ENCODE measurements around the gene ATP5F1D. TPM values are rescaled to one million over a fixed set of nuclear protein-coding genes. Genes with fewer than 3 reads are reported as not detected.
A peak's percentile ranks its signal among the peaks of the same experiment; 100 is the strongest.

Gene ATP5F1D
- total RNA-seq, 1 donor from 2014 or later: 167 TPM

DNA sequence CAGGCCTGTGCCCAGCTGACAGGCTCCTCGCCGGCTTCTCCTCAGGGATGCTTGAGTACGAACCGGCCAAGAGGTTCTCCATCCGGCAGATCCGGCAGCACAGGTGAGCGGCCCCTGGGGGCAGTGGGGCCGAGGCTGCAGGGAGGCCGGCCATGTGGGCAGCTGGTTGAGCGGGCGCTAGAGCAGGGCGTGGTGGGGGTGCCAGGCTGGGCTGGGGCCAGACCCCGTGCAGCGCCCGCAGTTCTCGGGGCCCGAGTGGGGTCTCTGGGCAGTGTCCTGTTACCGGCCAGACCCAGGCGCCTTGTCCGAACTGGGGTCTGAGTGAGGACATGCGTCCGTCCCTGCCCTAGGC, 19.7 kb upstream of the ATP5F1D start:
- DNase-seq (ENCODE audit: extremely low spot score, unreplicated experiment): no peak
- H3K4me3 Mint-ChIP-seq (ENCODE audit: unreplicated experiment): no peak overlapping the region
- no peaks in the 10 kb centered on the region for H3K9me3 Mint-ChIP-seq (ENCODE audit: unreplicated experiment)
- H3K36me3 Mint-ChIP-seq (ENCODE audit: unreplicated experiment): peaks cover 2% of the 10 kb centered on the region
- TF ChIP-seq, protein P1, sequence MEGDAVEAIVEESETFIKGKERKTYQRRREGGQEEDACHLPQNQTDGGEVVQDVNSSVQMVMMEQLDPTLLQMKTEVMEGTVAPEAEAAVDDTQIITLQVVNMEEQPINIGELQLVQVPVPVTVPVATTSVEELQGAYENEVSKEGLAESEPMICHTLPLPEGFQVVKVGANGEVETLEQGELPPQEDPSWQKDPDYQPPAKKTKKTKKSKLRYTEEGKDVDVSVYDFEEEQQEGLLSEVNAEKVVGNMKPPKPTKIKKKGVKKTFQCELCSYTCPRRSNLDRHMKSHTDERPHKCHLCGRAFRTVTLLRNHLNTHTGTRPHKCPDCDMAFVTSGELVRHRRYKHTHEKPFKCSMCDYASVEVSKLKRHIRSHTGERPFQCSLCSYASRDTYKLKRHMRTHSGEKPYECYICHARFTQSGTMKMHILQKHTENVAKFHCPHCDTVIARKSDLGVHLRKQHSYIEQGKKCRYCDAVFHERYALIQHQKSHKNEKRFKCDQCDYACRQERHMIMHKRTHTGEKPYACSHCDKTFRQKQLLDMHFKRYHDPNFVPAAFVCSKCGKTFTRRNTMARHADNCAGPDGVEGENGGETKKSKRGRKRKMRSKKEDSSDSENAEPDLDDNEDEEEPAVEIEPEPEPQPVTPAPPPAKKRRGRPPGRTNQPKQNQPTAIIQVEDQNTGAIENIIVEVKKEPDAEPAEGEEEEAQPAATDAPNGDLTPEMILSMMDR (IDR thresholded peaks at IDR 0.05): no peak
- peaks cover 6% of the 10 kb centered on the region for H3K4me1 Mint-ChIP-seq (ENCODE audit: unreplicated experiment)
- H3K27me3 Mint-ChIP-seq (ENCODE audit: unreplicated experiment): no peaks in the 10 kb centered on the region
- H3K27ac Mint-ChIP-seq (ENCODE audit: unreplicated experiment): no peak overlapping the region

DNA sequence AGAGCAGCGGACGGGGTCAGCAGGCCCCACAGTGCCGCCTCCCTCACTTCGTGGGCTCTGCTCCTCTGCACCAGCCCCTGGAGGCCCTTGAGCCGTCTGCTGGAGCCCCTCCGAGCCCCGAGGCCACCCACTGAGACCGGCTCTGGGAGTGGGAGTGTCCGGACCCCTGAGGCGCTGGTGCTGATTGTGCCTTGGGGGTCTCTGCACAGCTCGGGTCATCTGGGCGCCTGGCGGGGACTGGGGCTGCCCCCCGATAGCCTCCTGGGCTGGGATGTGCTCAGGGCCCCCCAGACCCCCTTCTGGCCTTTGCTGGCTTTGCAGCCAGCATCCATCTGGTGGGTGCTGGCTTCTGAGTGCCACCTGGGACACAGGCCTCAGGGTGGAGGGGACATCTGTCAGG, 19.2 kb upstream of the ATP5F1D start:
- H3K4me3 Mint-ChIP-seq (ENCODE audit: unreplicated experiment): no peak overlapping the region
- H3K4me1 Mint-ChIP-seq (ENCODE audit: unreplicated experiment): peaks cover 6% of the 10 kb centered on the region
- TF ChIP-seq, protein P1 (IDR thresholded peaks at IDR 0.05): no peak
- H3K27me3 Mint-ChIP-seq (ENCODE audit: unreplicated experiment): no peaks in the 10 kb centered on the region
- no peaks in the 10 kb centered on the region for H3K9me3 Mint-ChIP-seq (ENCODE audit: unreplicated experiment)
- DNase-seq (ENCODE audit: extremely low spot score, unreplicated experiment): no peak
- H3K36me3 Mint-ChIP-seq (ENCODE audit: unreplicated experiment): peaks cover 2% of the 10 kb centered on the region
- H3K27ac Mint-ChIP-seq (ENCODE audit: unreplicated experiment): no peak overlapping the region

DNA sequence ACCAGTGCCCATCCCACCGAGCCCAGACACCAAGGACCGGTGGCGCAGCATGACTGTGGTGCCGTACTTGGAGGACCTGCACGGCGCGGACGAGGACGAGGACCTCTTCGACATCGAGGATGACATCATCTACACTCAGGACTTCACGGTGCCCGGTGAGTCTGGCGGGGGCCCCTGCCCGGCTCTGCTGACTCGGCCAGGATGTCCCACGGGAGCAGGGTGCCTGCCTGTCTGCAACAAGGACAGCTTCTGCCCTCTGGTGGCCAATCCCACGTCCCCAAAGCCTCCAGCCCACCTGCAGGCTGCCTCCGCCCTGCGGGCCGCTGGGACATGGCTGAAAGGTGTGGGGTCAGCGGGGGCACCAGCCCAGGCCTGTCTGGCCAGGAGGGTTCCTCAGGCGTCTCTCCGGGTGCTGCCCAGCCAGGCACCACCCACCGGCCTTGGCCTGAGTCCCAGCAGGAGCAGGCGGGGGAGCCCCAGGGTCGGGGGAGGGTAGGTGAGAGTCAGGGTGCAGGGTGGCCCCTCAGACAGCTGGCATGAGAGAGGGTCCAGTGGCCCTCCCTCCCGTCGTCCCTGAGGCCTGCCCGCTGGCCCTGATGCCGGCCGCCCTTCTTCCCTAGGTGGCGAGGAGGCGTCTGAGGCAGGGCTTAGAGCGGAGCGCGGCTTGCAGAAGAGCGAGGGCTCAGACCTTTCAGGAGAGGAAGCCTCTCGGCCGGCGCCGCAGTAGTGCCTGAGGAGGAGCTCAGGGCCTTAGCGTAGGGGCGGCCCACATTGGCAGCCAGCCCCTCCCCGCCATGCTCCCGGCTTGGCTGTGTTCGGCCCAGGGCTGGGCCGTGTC, 18.3 kb upstream of the ATP5F1D start:
- peaks cover 2% of the 10 kb centered on the region for H3K36me3 Mint-ChIP-seq (ENCODE audit: unreplicated experiment)

DNA sequence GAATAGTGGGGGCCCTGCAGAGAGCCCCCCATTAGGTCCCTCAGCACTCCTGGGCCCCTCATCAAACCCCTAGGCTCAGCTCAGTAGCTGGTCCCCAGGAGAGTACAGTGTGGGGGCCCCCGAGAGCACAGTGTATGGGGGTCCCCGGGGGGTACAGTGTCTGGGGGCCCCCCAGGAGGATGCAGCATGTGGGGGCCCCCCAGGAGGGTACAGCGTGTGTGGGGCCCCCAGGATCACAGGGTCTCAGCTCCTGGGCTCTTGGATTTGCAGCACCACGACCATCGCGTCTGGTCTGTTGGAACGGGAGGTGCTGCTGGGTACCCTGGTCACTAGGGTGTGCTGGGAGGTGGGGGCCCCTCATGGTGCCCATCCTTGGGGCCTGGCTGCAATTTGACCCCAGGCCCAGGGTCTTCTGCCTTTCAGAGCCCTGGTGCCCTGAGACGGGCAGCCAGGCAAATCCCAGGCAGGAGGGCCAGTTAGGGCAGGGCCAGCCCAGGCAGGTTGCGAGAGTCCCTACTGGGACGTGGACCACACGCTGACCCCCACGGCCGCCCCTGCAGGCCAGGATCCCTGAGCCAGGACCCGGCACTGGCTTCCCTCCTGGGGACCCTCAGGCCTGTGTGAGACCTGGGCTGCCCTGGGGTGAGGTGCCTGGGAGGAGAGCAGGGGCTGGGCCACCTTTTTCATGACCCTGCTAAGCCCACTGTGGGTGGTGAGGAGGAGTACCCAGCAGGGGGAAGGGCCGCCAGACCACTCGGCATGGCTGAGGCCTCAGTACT, 17.3 kb upstream of the ATP5F1D start:
- H3K9me3 Mint-ChIP-seq (ENCODE audit: unreplicated experiment): no peaks in the 10 kb centered on the region
- H3K27me3 Mint-ChIP-seq (ENCODE audit: unreplicated experiment): no peaks in the 10 kb centered on the region
- no peak for DNase-seq (ENCODE audit: extremely low spot score, unreplicated experiment)
- no peak overlapping the region for H3K27ac Mint-ChIP-seq (ENCODE audit: unreplicated experiment)
- H3K4me3 Mint-ChIP-seq (ENCODE audit: unreplicated experiment): no peak overlapping the region
- TF ChIP-seq, protein P1 (IDR thresholded peaks at IDR 0.05): no peak
- peaks cover 3% of the 10 kb centered on the region for H3K4me1 Mint-ChIP-seq (ENCODE audit: unreplicated experiment)
- H3K36me3 Mint-ChIP-seq (ENCODE audit: unreplicated experiment): peaks cover 2% of the 10 kb centered on the region

More for the DNA sequence above, 18.3 kb upstream of the ATP5F1D start:
- Mint-ChIP-seq H3K9me3 (ENCODE audit: unreplicated experiment) (no peaks in the 10 kb centered on the region), H3K27ac (ENCODE audit: unreplicated experiment) (no peak overlapping the region), H3K4me3 (ENCODE audit: unreplicated experiment) (no peak overlapping the region), H3K27me3 (ENCODE audit: unreplicated experiment) (no peaks in the 10 kb centered on the region), H3K4me1 (ENCODE audit: unreplicated experiment) (peaks cover 4% of the 10 kb centered on the region)
- no peak for DNase-seq (ENCODE audit: extremely low spot score, unreplicated experiment)
- TF ChIP-seq, protein P1 (IDR thresholded peaks at IDR 0.05): peak; percentile 49

DNA sequence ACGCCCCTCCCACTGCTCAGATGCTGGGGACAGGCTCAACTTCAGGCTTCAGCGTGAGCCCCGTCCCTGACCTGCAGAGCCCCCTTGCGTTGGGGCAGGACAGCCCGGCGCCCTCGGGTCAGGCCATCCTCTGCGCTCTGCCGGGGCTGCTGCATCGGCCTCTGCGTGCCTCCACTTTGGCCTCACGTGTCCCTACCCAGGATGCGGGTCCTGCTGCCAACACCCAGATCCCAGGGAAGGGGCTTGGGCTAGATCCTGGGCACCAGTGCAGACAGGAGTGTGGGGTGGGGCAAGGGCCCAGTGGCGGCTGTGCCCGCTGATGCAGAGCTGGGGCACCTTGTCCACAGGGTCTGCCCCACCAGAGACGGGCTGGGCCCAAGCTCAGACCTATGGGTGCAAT, 16.7 kb upstream of the ATP5F1D start:
- H3K27ac Mint-ChIP-seq (ENCODE audit: unreplicated experiment): no peak overlapping the region
- TF ChIP-seq, protein P1 (IDR thresholded peaks at IDR 0.05): no peak
- peaks cover 3% of the 10 kb centered on the region for H3K4me1 Mint-ChIP-seq (ENCODE audit: unreplicated experiment)
- no peaks in the 10 kb centered on the region for H3K27me3 Mint-ChIP-seq (ENCODE audit: unreplicated experiment)
- peaks cover 2% of the 10 kb centered on the region for H3K36me3 Mint-ChIP-seq (ENCODE audit: unreplicated experiment)
- no peaks in the 10 kb centered on the region for H3K9me3 Mint-ChIP-seq (ENCODE audit: unreplicated experiment)
- H3K4me3 Mint-ChIP-seq (ENCODE audit: unreplicated experiment): no peak overlapping the region
- no peak for DNase-seq (ENCODE audit: extremely low spot score, unreplicated experiment)
